Kidney tubule cell (primary cell): ENCODE data around the gene DIP2A.

ENCODE experiments used
- DNase-seq: peaks from one replicate; pipeline ENCODE4 v3.0.0-alpha.2; 2018; ENCODE audit warnings: low spot score

Gene DIP2A

GRCh38 chr21:46527801-46528200, 69.1 kb downstream of the DIP2A start:
- DNase-seq: no peak

DNA sequence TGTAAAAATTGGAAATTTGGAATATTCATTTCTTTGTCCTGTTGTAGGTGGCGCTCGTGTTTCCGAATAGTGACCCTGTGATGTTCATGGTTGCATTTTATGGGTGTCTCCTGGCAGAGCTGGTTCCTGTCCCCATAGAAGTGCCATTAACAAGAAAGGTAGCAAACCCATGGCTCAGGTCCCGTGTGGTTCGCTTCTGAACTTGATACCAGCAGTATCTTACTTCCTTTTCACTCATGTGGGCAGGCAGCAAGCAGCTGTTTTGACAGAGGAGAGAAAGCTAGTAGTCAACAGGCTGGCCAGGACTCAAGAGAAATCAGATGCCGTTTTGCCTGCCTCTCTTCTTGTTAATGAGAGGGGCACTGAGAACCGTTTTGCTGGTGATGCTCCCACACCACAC, 73.4 kb downstream of the DIP2A start:
- DNase-seq: no peak

DNA sequence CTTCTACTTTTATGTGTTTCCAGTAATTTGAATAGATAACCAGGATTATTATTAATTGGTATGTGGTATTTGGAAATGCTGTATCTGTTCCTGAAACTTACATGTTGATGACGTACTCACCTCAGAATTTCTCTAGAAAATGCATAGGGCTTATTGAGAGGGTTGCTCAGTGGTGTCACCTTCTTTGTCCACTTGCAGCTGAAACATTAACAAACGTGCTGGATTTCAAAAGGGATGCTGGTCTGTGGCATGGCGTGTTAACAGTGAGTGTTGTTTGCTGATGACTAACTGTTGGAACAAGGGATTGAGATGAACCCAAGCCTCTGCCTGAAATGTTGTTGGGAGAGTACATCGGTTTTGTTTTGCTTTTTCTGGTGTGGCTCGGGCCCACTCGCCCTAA, 78.3 kb downstream of the DIP2A start:
- DNase-seq: no peak

- no peak for DNase-seq
Observed at GRCh38 chr21:46538262-46538661, 79.6 kb downstream of the DIP2A start.

DNA sequence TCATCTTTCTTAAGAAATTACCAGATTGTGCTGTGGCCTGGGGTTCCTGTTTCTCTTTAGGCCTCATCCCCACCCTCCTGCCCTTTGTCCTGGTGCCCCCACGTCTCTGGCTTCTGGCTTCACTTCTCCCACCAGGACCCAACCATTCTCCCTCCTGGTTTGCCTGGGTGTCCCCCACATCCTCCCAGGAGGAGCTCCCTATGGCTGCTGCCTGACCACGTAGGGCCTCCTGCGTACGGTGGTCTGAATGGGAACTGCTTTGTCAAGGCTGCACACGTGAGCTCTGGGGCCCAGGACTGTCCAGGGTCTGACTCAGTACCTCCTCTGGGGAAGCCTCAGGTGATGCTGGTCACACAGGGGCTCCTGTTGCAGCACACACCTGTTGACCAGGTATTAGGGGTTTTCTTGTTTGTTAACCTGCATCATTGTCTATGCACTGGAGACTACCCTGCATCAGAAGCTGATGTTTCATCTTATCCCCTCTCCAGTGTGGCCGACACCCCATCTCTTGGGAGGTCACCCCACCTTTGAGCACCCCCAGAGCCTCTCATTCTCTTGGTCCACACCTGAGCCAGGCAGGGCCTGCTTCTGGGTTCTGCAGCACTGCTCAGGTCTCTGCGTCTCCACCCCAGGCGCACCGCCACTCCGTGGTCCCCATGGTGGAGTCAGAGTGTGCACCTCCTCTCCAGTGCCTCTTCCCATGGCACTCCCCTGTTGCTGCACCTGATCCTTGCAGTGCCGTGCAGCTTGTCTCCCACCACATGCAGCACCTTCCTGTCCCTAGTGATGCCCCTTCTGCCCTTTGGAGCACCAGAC, 80.4 kb downstream of the DIP2A start:
- no peak for DNase-seq

GRCh38 chr21:46540087-46540710, 81.5 kb downstream of the DIP2A start:
- no peak for DNase-seq

GRCh38 chr21:46542588-46543124, 84.0 kb downstream of the DIP2A start:
- DNase-seq: no peak

- no peak for DNase-seq
Observed at GRCh38 chr21:46543306-46543705, 84.6 kb downstream of the DIP2A start.

DNA sequence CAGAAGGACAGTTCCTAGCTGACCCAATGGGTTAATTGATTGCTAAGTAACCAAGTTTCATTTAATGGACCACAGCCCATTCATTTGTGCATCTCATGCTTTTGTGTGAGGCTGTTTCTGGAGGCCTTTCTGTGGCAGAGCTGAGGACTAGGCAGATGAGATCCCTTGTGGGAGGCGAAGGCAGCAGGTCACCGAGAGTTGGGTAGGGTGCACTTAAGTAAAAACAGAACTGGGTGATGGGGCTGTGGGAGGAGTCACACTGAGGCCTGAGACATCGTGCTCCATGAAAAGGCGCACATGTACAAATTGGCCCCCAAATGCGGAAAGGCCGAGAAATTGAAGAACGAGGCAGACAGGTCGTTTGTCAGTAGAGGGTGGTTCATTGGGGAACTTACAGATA, 85.3 kb downstream of the DIP2A start:
- no peak for DNase-seq

DNA sequence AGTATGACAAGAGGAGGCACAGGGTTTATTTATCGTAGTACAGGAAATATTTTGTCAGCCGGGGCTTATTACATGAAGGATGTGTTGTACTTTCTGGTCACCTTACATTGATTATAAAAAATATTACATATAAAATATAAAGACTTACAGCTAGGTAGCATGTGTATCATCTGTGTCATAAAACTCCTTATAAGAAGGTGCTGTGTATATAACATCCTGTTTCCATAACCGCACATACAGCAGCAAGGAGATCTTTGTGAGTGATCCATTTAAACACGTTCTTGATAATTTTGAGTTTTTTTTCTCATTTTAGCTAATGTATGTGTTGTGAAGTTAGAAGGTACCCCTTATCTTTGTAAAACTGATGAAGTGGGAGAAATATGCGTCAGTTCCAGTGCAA, 86.1 kb downstream of the DIP2A start:
- no peak for DNase-seq

GRCh38 chr21:46545363-46545762, 86.7 kb downstream of the DIP2A start:
- DNase-seq: no peak

GRCh38 chr21:46545911-46546310, 87.2 kb downstream of the DIP2A start:
- no peak for DNase-seq

GRCh38 chr21:46546799-46547198, 88.1 kb downstream of the DIP2A start:
- DNase-seq: no peak

- DNase-seq: no peak
Observed at GRCh38 chr21:46549650-46550049, 91.0 kb downstream of the DIP2A start.

DNA sequence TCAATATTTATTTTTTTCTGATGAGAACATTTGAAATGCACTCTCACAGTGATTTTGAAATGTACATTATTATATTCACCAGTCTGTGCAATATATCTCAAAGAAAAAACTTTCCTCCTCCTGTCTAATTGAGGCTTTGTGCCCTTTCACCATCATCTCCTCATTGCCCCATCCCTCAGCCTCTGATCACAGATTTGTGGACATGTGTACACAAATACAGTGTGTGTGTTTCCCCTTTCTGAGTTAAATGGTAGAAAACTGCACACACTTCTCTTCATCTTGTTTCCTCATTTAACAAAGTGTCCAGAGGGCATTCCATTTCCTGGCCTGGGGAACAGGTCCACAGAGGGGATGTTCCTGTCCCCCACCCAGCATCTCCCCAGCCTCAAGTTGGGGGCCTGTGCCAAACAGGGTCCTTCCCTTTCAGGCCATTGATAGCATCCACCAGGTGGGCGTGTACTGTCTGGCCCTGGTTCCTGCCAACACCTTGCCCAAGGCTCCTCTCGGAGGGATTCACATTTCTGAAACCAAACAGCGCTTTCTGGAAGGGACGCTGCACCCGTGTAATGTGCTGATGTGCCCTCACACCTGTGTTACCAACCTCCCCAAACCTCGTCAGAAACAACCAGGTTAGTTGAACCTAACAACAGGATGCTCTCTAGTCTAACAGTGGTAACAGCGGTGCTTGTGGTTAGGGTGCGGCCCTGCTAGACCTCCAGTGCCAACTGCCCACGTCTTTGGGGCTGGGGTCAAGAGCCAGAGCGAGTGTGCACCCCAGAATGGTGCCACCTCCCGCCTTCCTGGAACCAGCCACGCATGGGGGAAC, 91.6 kb downstream of the DIP2A start:
- no peak for DNase-seq

- no peak for DNase-seq
Observed at GRCh38 chr21:46551636-46552241, 93.0 kb downstream of the DIP2A start.

DNA sequence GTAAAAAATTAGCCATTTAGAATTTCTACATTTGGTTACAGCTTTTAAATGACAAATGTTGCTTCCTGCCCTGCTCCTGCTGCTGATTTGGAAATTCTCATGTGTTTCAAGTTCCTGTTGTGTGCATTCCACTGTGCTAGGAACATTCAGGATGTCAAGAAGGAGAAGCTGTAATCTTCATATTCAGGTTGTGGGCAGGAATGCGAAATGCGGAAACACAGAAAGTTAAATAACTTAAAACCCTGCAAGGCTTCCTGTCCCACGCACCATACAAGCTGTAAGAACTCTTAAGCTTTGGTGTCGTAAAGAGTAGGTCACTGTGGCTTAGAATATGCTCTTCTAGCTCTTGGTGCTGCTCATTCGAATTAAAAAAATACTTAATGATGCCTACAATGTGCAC, 93.6 kb downstream of the DIP2A start:
- no peak for DNase-seq

DNA sequence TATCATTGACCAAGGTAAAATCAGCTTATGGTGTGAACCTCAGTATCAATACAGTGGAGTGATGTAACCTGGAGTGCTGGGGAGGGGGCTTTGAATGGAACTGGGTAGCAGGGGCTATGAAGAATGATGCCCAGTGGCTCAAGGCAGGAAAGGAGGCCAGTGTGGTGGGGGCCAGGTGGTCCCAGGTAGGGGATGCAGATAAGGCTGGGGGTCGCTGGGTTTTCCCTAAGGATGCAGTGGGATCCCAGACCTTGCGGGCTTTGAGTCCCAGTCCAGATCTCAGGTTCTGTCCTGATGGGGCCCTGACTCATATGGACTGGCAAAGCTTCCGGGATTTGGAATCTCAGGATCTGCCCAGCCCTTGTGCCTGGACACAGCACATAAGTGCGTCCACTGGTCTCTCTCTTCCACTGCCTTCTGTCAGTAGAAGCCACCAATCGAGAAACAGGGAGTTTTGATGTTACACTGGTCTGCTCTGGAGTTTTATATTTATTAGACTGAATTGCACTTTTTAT, 94.2 kb downstream of the DIP2A start:
- no peak for DNase-seq

DNA sequence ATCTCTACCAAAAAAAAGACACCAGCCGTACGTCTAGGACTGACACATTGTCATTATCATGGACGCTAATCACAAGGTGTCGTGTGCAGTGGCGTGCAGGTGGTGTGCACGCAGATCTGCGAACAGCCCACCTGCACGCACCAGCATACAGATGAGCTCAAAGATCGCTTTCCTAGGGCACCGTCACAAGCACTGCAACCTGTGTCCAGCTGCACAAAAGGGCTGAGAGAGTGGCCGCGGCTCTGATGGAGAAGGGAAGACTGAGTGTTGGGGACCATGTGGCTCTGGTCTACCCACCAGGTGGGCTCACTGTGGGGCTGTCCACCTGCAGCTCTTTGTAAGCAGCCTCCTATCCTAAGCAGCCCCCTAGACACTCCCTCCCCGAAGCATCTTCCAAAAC, 95.3 kb downstream of the DIP2A start:
- no peak for DNase-seq

DNA sequence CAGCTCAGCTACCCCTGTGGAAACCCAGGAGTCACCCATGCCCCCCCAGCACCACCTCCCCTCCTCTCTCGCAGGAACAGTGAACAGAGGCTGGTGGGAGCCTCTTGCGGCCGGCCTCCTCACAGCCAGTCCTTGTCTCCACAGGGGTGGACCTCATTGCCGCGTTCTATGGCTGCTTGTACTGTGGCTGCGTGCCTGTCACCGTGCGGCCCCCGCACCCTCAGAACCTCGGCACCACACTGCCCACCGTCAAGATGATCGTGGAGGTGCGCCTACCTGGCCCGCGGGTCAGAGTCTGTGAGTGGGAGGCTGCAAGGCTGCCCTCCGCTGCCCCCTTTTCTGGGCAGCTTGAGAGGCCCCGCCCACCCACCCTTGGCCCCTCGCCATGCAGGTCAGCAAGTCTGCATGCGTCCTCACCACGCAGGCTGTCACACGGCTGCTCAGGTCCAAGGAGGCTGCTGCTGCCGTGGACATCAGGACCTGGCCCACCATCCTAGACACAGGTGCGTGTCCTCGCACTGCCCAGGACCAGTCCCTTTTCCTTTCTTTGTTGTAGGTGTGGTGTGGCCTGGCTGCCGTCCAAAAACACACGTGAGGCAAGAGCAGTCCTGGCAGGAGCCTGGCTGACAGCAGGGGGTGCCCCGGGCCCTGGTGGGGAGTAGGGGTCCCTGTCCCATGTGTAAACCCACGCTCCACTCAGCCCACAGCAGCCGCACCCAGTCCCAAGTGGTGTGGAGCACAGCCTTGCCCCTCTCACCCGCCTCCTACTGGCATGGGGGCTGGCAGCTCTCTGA, 95.9 kb downstream of the DIP2A start:
- DNase-seq: no peak

DNA sequence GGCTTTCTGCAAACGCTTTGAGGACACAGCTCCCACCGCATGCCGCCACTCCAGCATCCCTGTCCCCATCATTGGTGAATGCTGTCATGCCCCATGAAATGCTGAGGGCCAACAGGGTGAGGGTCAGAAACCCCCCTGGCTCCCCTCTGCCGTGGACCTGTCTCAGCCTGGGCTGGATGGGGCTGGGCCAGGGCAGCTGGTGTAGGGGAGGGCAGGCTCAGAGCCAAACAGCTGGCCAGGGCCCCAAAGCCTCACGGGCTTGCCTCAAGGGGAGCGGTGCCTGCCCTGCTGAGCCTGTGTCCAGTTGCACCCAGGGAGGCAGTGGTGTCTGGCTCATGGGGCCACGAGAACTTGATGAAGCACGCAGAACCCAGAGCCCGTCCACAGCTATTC, 96.5 kb downstream of the DIP2A start:
- DNase-seq: no peak
